H1 (cell line): Measurements from ENCODE around the gene RPSA. TPM values are rescaled to one million over a fixed set of nuclear protein-coding genes. Genes with fewer than 3 reads are reported as not detected.

Experiments used
- BRCA1 ChIP-seq: IDR thresholded peaks from 2 replicates; pipeline ENCODE4 v1.6.1; 2012; ENCODE audit warnings: low read depth, low read length, improper control_type of control experiment
- CREB1 ChIP-seq: IDR thresholded peaks from 2 replicates; pipeline ENCODE4 v1.6.1; 2012; ENCODE audit warnings: inconsistent platforms
- CTBP2 ChIP-seq: IDR thresholded peaks from 2 replicates; pipeline ENCODE4 v1.7.0; 2011; ENCODE audit warnings: borderline replicate concordance, mild to moderate bottlenecking, moderate library complexity, mixed read lengths, low read length; ENCODE audit not compliant: insufficient read depth, insufficient read length
- FOSL1 ChIP-seq: IDR thresholded peaks from 2 replicates; pipeline ENCODE4 v1.6.1; 2011; ENCODE audit warnings: mild to moderate bottlenecking, low read depth, low read length, moderate library complexity; ENCODE audit not compliant: insufficient read depth
- JUND ChIP-seq: IDR thresholded peaks from 2 replicates; pipeline ENCODE4 v1.6.1; 2011; ENCODE audit warnings: mild to moderate bottlenecking, improper control_type of control experiment, low read length
- POLR2A ChIP-seq, 2 experiments: IDR thresholded peaks; 1 replicate in 1 of 2; 2 replicates in 1 of 2; pipeline ENCODE4 v1.6.1; 2011; ENCODE audit warnings: low read depth in 2 of 2, low read length in 2 of 2, mild to moderate bottlenecking in 2 of 2; ENCODE audit errors: control extremely low read depth in 1 of 2
- POU5F1 ChIP-seq: IDR thresholded peaks from 2 replicates; pipeline ENCODE4 v1.6.1; 2011; ENCODE audit warnings: low read depth, mild to moderate bottlenecking, low read length, moderate library complexity
- SP1 ChIP-seq: IDR thresholded peaks from 2 replicates; pipeline ENCODE4 v1.6.1; 2011; ENCODE audit warnings: low read depth, low read length
- TAF1 ChIP-seq: IDR thresholded peaks from 2 replicates; pipeline ENCODE4 v1.6.1; 2011; ENCODE audit warnings: mild to moderate bottlenecking, low read depth, low read length
- polyA plus RNA-seq, 7 experiments: library from polyadenylated mRNA; depleted of rRNA in 3 of 7; stranded (reverse) in 5 of 7; unstranded in 2 of 7; fragments of >200 nt in 5 of 7; fragments of 200-250 nt in 2 of 7; gene quantifications; 1 replicate in 5 of 7; 2 replicates in 1 of 7; 4 replicates in 1 of 7; pipeline versions ENCODE4 v1.2.1 to v1.2.3, GENCODE V29; 2011 to 2013; ENCODE audit warnings: missing spikeins in 2 of 7, mixed read lengths in 2 of 7
- total RNA-seq: library from RNA; stranded (reverse); fragmentation: NEBNext Ultra II Directional; extraction: Animal tissue kit (Norgen Biotek cat#: 25700); gene quantifications from 2 replicates; pipeline ENCODE4 v1.2.1, GENCODE V29; 2021
- TF ChIP-seq, protein P1 (sequence below): fragments of 300-600 bp; sonication (generic); IDR thresholded peaks from 2 replicates; pipeline ENCODE4 v1.7.1; 2012; ENCODE audit warnings: low read length, moderate library complexity, mild to moderate bottlenecking, inconsistent platforms; ENCODE audit not compliant: insufficient replicate concordance
- TF ChIP-seq, protein P2 (sequence below): IDR thresholded peaks from 2 replicates; pipeline ENCODE4 v1.6.1; 2012; ENCODE audit warnings: inconsistent platforms
- TF ChIP-seq, protein P3 (sequence below): IDR thresholded peaks from 2 replicates; pipeline ENCODE4 v1.6.1; 2012; ENCODE audit warnings: inconsistent platforms

Gene RPSA
- total and polyA plus RNA-seq, 2 of the 8 experiments (the other 6 are each of a cell fraction or from before 2014, with no cell fraction given), result 2,661 to 7,468 TPM

DNA sequence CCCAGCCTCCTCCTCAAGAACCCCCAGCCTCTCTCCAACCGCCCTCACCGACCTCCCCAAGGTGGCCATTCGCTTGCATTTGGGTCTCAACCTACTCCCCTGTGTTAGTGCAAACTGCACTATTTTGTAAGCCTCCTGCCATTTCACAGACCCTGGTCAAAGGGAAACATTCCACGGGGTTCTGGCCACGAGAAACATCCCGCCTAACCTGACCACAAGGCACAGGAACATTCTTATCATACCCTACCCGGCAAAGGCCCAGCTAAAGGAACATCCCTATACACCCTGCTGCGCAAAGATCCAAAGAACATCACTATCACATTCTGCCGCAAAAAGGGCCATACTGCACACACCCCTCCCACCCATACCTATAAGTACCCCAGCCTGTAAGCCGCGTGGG, 22.9 kb downstream of the RPSA start (continued):
- TF ChIP-seq, protein P1, sequence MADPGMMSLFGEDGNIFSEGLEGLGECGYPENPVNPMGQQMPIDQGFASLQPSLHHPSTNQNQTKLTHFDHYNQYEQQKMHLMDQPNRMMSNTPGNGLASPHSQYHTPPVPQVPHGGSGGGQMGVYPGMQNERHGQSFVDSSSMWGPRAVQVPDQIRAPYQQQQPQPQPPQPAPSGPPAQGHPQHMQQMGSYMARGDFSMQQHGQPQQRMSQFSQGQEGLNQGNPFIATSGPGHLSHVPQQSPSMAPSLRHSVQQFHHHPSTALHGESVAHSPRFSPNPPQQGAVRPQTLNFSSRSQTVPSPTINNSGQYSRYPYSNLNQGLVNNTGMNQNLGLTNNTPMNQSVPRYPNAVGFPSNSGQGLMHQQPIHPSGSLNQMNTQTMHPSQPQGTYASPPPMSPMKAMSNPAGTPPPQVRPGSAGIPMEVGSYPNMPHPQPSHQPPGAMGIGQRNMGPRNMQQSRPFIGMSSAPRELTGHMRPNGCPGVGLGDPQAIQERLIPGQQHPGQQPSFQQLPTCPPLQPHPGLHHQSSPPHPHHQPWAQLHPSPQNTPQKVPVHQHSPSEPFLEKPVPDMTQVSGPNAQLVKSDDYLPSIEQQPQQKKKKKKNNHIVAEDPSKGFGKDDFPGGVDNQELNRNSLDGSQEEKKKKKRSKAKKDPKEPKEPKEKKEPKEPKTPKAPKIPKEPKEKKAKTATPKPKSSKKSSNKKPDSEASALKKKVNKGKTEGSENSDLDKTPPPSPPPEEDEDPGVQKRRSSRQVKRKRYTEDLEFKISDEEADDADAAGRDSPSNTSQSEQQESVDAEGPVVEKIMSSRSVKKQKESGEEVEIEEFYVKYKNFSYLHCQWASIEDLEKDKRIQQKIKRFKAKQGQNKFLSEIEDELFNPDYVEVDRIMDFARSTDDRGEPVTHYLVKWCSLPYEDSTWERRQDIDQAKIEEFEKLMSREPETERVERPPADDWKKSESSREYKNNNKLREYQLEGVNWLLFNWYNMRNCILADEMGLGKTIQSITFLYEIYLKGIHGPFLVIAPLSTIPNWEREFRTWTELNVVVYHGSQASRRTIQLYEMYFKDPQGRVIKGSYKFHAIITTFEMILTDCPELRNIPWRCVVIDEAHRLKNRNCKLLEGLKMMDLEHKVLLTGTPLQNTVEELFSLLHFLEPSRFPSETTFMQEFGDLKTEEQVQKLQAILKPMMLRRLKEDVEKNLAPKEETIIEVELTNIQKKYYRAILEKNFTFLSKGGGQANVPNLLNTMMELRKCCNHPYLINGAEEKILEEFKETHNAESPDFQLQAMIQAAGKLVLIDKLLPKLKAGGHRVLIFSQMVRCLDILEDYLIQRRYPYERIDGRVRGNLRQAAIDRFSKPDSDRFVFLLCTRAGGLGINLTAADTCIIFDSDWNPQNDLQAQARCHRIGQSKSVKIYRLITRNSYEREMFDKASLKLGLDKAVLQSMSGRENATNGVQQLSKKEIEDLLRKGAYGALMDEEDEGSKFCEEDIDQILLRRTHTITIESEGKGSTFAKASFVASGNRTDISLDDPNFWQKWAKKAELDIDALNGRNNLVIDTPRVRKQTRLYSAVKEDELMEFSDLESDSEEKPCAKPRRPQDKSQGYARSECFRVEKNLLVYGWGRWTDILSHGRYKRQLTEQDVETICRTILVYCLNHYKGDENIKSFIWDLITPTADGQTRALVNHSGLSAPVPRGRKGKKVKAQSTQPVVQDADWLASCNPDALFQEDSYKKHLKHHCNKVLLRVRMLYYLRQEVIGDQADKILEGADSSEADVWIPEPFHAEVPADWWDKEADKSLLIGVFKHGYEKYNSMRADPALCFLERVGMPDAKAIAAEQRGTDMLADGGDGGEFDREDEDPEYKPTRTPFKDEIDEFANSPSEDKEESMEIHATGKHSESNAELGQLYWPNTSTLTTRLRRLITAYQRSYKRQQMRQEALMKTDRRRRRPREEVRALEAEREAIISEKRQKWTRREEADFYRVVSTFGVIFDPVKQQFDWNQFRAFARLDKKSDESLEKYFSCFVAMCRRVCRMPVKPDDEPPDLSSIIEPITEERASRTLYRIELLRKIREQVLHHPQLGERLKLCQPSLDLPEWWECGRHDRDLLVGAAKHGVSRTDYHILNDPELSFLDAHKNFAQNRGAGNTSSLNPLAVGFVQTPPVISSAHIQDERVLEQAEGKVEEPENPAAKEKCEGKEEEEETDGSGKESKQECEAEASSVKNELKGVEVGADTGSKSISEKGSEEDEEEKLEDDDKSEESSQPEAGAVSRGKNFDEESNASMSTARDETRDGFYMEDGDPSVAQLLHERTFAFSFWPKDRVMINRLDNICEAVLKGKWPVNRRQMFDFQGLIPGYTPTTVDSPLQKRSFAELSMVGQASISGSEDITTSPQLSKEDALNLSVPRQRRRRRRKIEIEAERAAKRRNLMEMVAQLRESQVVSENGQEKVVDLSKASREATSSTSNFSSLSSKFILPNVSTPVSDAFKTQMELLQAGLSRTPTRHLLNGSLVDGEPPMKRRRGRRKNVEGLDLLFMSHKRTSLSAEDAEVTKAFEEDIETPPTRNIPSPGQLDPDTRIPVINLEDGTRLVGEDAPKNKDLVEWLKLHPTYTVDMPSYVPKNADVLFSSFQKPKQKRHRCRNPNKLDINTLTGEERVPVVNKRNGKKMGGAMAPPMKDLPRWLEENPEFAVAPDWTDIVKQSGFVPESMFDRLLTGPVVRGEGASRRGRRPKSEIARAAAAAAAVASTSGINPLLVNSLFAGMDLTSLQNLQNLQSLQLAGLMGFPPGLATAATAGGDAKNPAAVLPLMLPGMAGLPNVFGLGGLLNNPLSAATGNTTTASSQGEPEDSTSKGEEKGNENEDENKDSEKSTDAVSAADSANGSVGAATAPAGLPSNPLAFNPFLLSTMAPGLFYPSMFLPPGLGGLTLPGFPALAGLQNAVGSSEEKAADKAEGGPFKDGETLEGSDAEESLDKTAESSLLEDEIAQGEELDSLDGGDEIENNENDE, result no peak
- TF ChIP-seq CTBP2 (no peak), POLR2A (IDR thresholded peaks at IDR 0.05; ENCODE audit: control extremely low read depth in 1 of 2, low read depth in 2 of 2, low read length in 2 of 2) (no peak), SP1 (no peak), BRCA1 (no peak), CREB1 (no peak), FOSL1 (no peak), JUND (no peak), TAF1 (no peak), POU5F1 (no peak)
- TF ChIP-seq, protein P2, sequence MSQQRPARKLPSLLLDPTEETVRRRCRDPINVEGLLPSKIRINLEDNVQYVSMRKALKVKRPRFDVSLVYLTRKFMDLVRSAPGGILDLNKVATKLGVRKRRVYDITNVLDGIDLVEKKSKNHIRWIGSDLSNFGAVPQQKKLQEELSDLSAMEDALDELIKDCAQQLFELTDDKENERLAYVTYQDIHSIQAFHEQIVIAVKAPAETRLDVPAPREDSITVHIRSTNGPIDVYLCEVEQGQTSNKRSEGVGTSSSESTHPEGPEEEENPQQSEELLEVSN, result no peak
- TF ChIP-seq, protein P3, sequence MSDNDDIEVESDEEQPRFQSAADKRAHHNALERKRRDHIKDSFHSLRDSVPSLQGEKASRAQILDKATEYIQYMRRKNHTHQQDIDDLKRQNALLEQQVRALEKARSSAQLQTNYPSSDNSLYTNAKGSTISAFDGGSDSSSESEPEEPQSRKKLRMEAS, result no peak
